Mucosa of rectum (tissue), 2 donors: ENCODE data around the gene OMG.
"Not testable (repeated sequence)": the region's sequence is repeated elsewhere in the genome, so short reads cannot be mapped to it uniquely, and the experiment has no call there.

Experiments used
- H3K27ac ChIP-seq, 2 donors: one replicate each; pipeline ENCODE4 v1.7.0; 2013; ENCODE audit warnings: inconsistent platforms in 2 of 2, low read depth in 2 of 2, low read length in 2 of 2
- H3K27me3 ChIP-seq, 2 donors: one replicate each; pipeline ENCODE4 v1.7.0; 2013; ENCODE audit warnings: low read length in 2 of 2; ENCODE audit not compliant: control insufficient read depth in 2 of 2, insufficient read depth in 2 of 2
- H3K36me3 ChIP-seq, 2 donors: one replicate each; pipeline ENCODE4 v1.7.0; 2013; ENCODE audit warnings: low read length in 2 of 2; ENCODE audit not compliant: control insufficient read depth in 2 of 2, insufficient read depth in 2 of 2
- H3K4me1 ChIP-seq, 2 donors: one replicate each; pipeline ENCODE4 v1.7.0; 2013; ENCODE audit warnings: low read length in 2 of 2, mild to moderate bottlenecking in 1 of 2; ENCODE audit not compliant: control insufficient read depth in 2 of 2, insufficient read depth in 2 of 2
- H3K4me3 ChIP-seq, 2 donors: one replicate each; pipeline ENCODE4 v1.7.0; 2013; ENCODE audit warnings: low read length in 2 of 2
- H3K9ac ChIP-seq, 2 donors: one replicate each; pipeline ENCODE4 v1.7.0; 2013; ENCODE audit warnings: low read length in 2 of 2, low read depth in 1 of 2, mild to moderate bottlenecking in 1 of 2
- H3K9me3 ChIP-seq, 2 donors: one replicate each; pipeline ENCODE4 v1.7.0; 2013; ENCODE audit warnings: low read length in 2 of 2; ENCODE audit not compliant: control insufficient read depth in 2 of 2
- donor health status: healthy.
- donor health status: Normal muscosa, but diverticular disease.

The OMG gene

GRCh38 chr17:31287932-31288331 lies 9.1 kb downstream of the OMG start:
- not testable (repeated sequence) for H3K27me3 ChIP-seq, H3K9ac ChIP-seq, H3K36me3 ChIP-seq, H3K27ac ChIP-seq, H3K4me1 ChIP-seq, H3K9me3 ChIP-seq, H3K4me3 ChIP-seq

GRCh38 chr17:31286587-31286986 lies 10.5 kb downstream of the OMG start:
- H3K4me1 ChIP-seq = peaks cover 0 to 4% of the 10 kb centered on the region in 2 donors
- no peaks in the 10 kb centered on the region for H3K27me3 ChIP-seq
- H3K9me3 ChIP-seq = no peaks in the 10 kb centered on the region
- no peak overlapping the region for H3K4me3 ChIP-seq
- H3K27ac ChIP-seq = no peak overlapping the region
- H3K36me3 ChIP-seq = no peaks in the 10 kb centered on the region
- no peak overlapping the region for H3K9ac ChIP-seq

- H3K4me1 ChIP-seq = no peaks in the 10 kb centered on the region
- no peaks in the 10 kb centered on the region for H3K27me3 ChIP-seq
- H3K9ac ChIP-seq = no peak overlapping the region
- H3K27ac ChIP-seq = no peak overlapping the region
- peaks cover 0 to 2% of the 10 kb centered on the region in 2 donors for H3K36me3 ChIP-seq
- no peak overlapping the region for H3K4me3 ChIP-seq
- no peaks in the 10 kb centered on the region for H3K9me3 ChIP-seq
Measured at GRCh38 chr17:31283841-31284240, 13.2 kb downstream of the OMG start.

- H3K9ac ChIP-seq = no peak overlapping the region
- no peaks in the 10 kb centered on the region for H3K27me3 ChIP-seq
- no peaks in the 10 kb centered on the region for H3K4me1 ChIP-seq
- H3K9me3 ChIP-seq = no peaks in the 10 kb centered on the region
- H3K36me3 ChIP-seq = peaks cover 4 to 8% of the 10 kb centered on the region in 2 donors
- no peak overlapping the region for H3K27ac ChIP-seq
- H3K4me3 ChIP-seq = no peak overlapping the region
Measured at GRCh38 chr17:31281061-31281460, 16.0 kb downstream of the OMG start.

GRCh38 chr17:31279401-31279800 lies 17.6 kb downstream of the OMG start:
- no peaks in the 10 kb centered on the region for H3K9me3 ChIP-seq
- no peaks in the 10 kb centered on the region for H3K4me1 ChIP-seq
- H3K4me3 ChIP-seq = no peak overlapping the region
- H3K27ac ChIP-seq = no peak overlapping the region
- no peaks in the 10 kb centered on the region for H3K27me3 ChIP-seq
- H3K36me3 ChIP-seq = peaks cover 4 to 8% of the 10 kb centered on the region in 2 donors
- no peak overlapping the region for H3K9ac ChIP-seq

GRCh38 chr17:31275116-31275515 lies 21.9 kb downstream of the OMG start:
- peaks cover 6% of the 10 kb centered on the region in 2 donors for H3K36me3 ChIP-seq
- no peak overlapping the region for H3K4me3 ChIP-seq
- no peaks in the 10 kb centered on the region for H3K4me1 ChIP-seq
- H3K9me3 ChIP-seq = no peaks in the 10 kb centered on the region
- no peak overlapping the region for H3K27ac ChIP-seq
- no peak overlapping the region for H3K9ac ChIP-seq
- no peaks in the 10 kb centered on the region for H3K27me3 ChIP-seq

GRCh38 chr17:31274252-31274651 lies 22.8 kb downstream of the OMG start:
- no peaks in the 10 kb centered on the region for H3K27me3 ChIP-seq
- H3K27ac ChIP-seq = no peak overlapping the region
- peaks cover 0 to 2% of the 10 kb centered on the region in 2 donors for H3K4me1 ChIP-seq
- no peak overlapping the region for H3K9ac ChIP-seq
- H3K36me3 ChIP-seq = peaks cover 6 to 14% of the 10 kb centered on the region in 2 donors
- no peaks in the 10 kb centered on the region for H3K9me3 ChIP-seq
- H3K4me3 ChIP-seq = no peak overlapping the region

- peaks cover 6 to 18% of the 10 kb centered on the region in 2 donors for H3K36me3 ChIP-seq
- H3K9ac ChIP-seq = no peak overlapping the region
- no peak overlapping the region for H3K27ac ChIP-seq
- no peak overlapping the region for H3K4me3 ChIP-seq
- peaks cover 0 to 2% of the 10 kb centered on the region in 2 donors for H3K4me1 ChIP-seq
- H3K9me3 ChIP-seq = no peaks in the 10 kb centered on the region
- H3K27me3 ChIP-seq = no peaks in the 10 kb centered on the region
Measured at GRCh38 chr17:31273516-31273915, 23.5 kb downstream of the OMG start.

GRCh38 chr17:31272803-31273202 lies 24.2 kb downstream of the OMG start:
- peaks cover 0 to 2% of the 10 kb centered on the region in 2 donors for H3K4me1 ChIP-seq
- no peak overlapping the region for H3K27ac ChIP-seq

GRCh38 chr17:31272236-31272635 lies 24.8 kb downstream of the OMG start:
- Histone ChIP-seq H3K36me3 (peaks cover 10 to 12% of the 10 kb centered on the region in 2 donors), H3K27ac (no peak overlapping the region), H3K4me3 (no peak overlapping the region), H3K4me1 (peaks cover 0 to 2% of the 10 kb centered on the region in 2 donors), H3K27me3 (no peaks in the 10 kb centered on the region), H3K9me3 (no peaks in the 10 kb centered on the region), H3K9ac (no peak overlapping the region)

More at GRCh38 chr17:31272803-31273202, 24.2 kb downstream of the OMG start:
- peaks cover 10 to 17% of the 10 kb centered on the region in 2 donors for H3K36me3 ChIP-seq
- no peak overlapping the region for H3K9ac ChIP-seq
- no peaks in the 10 kb centered on the region for H3K9me3 ChIP-seq
- no peak overlapping the region for H3K4me3 ChIP-seq
- H3K27me3 ChIP-seq = no peaks in the 10 kb centered on the region

- no peak overlapping the region for H3K27ac ChIP-seq
- H3K36me3 ChIP-seq = peaks cover 7 to 27% of the 10 kb centered on the region in 2 donors
- no peaks in the 10 kb centered on the region for H3K9me3 ChIP-seq
- H3K4me1 ChIP-seq = peaks cover 0 to 2% of the 10 kb centered on the region in 2 donors
- H3K27me3 ChIP-seq = no peaks in the 10 kb centered on the region
- no peak overlapping the region for H3K9ac ChIP-seq
- no peak overlapping the region for H3K4me3 ChIP-seq
Measured at GRCh38 chr17:31269578-31269983, 27.5 kb downstream of the OMG start.
